Brain microvascular endothelial cell (primary cell): ENCODE data around the gene GSAP.

ENCODE experiments used
- DNase-seq: peaks from one replicate; pipeline ENCODE4 v3.0.0-alpha.2; 2020
- H3K27ac ChIP-seq: fragments of 250-450 bp; sonication (Bioruptor Pico); 2 replicates; pipeline ENCODE4 v1.5.1; 2020; ENCODE audit warnings: mild to moderate bottlenecking, moderate library complexity
- H3K27me3 ChIP-seq: fragments of 250-450 bp; sonication (Bioruptor Pico); replicated peaks from 2 replicates; pipeline ENCODE4 v1.5.1; 2020; ENCODE audit warnings: mild to moderate bottlenecking
- H3K36me3 ChIP-seq: fragments of 250-450 bp; sonication (Bioruptor Pico); replicated peaks from 2 replicates; pipeline ENCODE4 v1.5.1; 2020; ENCODE audit warnings: mild to moderate bottlenecking
- H3K4me3 ChIP-seq: 2 replicates; pipeline ENCODE4 v1.5.1; 2011; ENCODE audit warnings: low read depth, mild to moderate bottlenecking, control low read depth, low read length, moderate library complexity
- in situ Hi-C: cut with HindIII; loops from 2 replicates; pipeline ENCODE4 v1.10.0; 2017; ENCODE audit warnings: low sequenced_read_pairs, low pct_ligation_motif_present
- TF ChIP-seq, protein P1 (sequence below): IDR thresholded peaks from 2 replicates; pipeline ENCODE4 v1.5.1; 2011; ENCODE audit warnings: low read depth, mild to moderate bottlenecking, moderate library complexity, low read length, control low read depth, inconsistent platforms; ENCODE audit errors: missing control alignments

GSAP gene

GRCh38 chr7:77438131-77438530 lies 22.0 kb upstream of the GSAP start:
- no peaks in the 10 kb centered on the region for H3K27me3 ChIP-seq
- H3K4me3 ChIP-seq: no peak overlapping the region
- TF ChIP-seq, protein P1, sequence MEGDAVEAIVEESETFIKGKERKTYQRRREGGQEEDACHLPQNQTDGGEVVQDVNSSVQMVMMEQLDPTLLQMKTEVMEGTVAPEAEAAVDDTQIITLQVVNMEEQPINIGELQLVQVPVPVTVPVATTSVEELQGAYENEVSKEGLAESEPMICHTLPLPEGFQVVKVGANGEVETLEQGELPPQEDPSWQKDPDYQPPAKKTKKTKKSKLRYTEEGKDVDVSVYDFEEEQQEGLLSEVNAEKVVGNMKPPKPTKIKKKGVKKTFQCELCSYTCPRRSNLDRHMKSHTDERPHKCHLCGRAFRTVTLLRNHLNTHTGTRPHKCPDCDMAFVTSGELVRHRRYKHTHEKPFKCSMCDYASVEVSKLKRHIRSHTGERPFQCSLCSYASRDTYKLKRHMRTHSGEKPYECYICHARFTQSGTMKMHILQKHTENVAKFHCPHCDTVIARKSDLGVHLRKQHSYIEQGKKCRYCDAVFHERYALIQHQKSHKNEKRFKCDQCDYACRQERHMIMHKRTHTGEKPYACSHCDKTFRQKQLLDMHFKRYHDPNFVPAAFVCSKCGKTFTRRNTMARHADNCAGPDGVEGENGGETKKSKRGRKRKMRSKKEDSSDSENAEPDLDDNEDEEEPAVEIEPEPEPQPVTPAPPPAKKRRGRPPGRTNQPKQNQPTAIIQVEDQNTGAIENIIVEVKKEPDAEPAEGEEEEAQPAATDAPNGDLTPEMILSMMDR: no peak
- no peaks in the 10 kb centered on the region for H3K36me3 ChIP-seq
- in situ Hi-C loops: no loop called here
- DNase-seq: no peak
- H3K27ac ChIP-seq: no peak overlapping the region

DNA sequence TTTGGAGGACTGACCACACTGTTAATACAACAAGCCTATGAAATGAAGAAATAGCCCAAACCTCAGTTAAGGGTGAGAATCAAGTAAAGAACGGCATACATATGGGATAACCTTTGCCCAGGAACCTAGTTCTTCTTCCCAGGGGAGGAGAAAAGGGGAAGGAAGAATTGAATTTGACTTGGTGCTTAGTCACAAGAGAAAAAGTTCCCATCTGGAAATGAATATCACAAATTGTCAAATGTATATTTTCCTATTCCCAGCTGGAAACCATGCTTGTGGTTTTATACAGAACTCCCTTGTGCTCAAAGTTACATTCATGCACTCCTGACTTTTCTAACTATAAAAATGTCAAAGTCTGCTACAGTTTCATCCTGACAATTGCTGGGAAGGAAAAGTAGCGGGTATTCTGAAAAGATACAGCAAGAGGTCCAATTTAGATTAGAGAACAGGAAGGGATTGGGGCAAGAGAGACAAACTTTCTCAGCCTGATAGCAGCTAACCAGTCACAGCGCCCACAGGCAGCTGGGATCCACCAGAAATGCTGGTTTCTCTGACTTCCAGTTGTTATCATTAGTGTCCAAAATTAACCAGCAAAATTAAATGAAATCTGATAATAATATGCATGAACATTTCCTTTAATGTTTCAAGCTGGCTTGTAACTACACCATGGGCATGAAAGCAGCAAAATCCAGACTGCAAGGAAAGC lies 18.6 kb upstream of the GSAP start:
- H3K27me3 ChIP-seq: no peaks in the 10 kb centered on the region
- H3K4me3 ChIP-seq: no peak overlapping the region
- H3K27ac ChIP-seq: no peak overlapping the region
- TF ChIP-seq, protein P1: no peak
- in situ Hi-C loops: no loop called here
- no peaks in the 10 kb centered on the region for H3K36me3 ChIP-seq
- no peak for DNase-seq

DNA sequence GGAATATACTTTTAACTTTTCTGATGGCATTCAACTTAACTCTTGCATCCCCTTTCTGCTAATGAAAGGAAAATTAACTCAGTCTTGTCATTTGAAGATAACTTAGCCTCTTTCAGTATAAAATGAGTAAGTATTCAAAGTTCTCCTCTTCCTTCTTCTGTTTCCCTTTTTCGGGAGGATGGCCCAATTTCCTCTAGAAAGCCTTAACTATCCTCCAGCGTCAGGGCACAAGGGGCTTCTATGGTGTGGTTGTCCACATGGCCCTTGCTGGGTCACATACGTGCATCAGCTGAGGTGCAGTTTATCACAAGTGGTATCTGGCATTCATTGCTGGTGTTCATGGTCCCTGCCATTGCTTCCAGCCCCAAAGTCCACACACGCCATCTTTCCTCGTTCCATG lies 17.8 kb upstream of the GSAP start:
- no peaks in the 10 kb centered on the region for H3K36me3 ChIP-seq
- no peak for DNase-seq
- H3K27me3 ChIP-seq: no peaks in the 10 kb centered on the region
- H3K27ac ChIP-seq: no peak overlapping the region
- TF ChIP-seq, protein P1: no peak
- in situ Hi-C loops: no loop called here
- H3K4me3 ChIP-seq: no peak overlapping the region

DNA sequence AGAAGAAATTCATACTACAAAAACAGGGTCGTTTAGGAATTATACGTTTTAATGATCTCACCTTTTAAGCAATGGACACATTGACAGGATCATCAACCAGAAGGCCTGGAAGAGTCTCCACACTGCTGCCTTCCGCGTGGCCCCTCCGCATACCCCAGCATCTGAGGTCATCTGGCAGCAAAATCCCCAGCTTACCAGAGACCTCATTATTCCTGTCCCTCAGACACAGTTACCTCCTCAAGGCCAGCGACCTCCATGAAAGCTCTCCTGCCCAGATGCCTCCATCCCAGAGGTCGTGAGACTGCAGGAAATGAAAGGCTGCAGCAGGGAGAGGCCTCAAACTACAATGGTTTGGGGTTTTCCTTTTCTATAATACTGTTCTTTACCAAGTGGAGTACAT lies 14.8 kb upstream of the GSAP start:
- in situ Hi-C loops: no loop called here
- Histone ChIP-seq H3K4me3 (no peak overlapping the region), H3K27ac (no peak overlapping the region), H3K36me3 (no peaks in the 10 kb centered on the region), H3K27me3 (no peaks in the 10 kb centered on the region)
- TF ChIP-seq, protein P1: no peak
- DNase-seq: no peak

DNA sequence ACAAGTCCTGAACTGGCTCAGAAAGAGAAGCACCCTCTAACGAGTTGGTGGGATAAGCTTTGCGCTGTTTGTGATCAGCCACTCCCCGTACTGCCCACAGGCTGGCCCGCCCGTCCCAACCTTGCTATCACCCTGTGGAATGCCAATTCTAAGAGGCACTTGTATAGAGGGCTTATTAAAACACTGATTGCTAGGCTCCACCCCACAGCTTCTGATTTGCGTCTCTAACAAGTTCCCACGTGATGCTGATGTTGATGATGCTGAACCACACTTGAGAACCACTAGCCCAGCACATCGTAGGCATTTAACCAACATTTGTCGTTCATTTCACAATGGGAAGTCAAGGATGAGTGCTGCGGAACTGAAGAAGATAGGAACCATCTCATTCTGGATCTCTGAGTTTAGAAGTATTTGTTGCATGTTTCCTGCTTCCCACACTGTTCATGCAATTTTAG lies 12.7 kb upstream of the GSAP start:
- no peak overlapping the region for H3K27ac ChIP-seq
- TF ChIP-seq, protein P1: no peak
- no peak for DNase-seq
- no peaks in the 10 kb centered on the region for H3K27me3 ChIP-seq
- no peak overlapping the region for H3K4me3 ChIP-seq
- in situ Hi-C loops: no loop called here
- H3K36me3 ChIP-seq: no peaks in the 10 kb centered on the region
